ENCODE measurements around the gene CCDC18. TPM values are rescaled to one million over a fixed set of nuclear protein-coding genes. Genes with fewer than 3 reads are reported as not detected.
"Not testable (repeated sequence)": the region's sequence is repeated elsewhere in the genome, so short reads cannot be mapped to it uniquely, and the experiment has no call there.

CCDC18 gene
- total RNA-seq, 4 donors from 2014 or later, result under 0.01 to 16.3 (median 3.4) TPM

- no peaks in the 10 kb centered on the region for H3K27me3 ChIP-seq
- H3K4me3 ChIP-seq, result no peak overlapping the region
- intact Hi-C loops (cut with DNase I; ENCODE audit: low total_unique reads), result no loop called here
- TF ChIP-seq, protein P1, sequence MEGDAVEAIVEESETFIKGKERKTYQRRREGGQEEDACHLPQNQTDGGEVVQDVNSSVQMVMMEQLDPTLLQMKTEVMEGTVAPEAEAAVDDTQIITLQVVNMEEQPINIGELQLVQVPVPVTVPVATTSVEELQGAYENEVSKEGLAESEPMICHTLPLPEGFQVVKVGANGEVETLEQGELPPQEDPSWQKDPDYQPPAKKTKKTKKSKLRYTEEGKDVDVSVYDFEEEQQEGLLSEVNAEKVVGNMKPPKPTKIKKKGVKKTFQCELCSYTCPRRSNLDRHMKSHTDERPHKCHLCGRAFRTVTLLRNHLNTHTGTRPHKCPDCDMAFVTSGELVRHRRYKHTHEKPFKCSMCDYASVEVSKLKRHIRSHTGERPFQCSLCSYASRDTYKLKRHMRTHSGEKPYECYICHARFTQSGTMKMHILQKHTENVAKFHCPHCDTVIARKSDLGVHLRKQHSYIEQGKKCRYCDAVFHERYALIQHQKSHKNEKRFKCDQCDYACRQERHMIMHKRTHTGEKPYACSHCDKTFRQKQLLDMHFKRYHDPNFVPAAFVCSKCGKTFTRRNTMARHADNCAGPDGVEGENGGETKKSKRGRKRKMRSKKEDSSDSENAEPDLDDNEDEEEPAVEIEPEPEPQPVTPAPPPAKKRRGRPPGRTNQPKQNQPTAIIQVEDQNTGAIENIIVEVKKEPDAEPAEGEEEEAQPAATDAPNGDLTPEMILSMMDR (IDR thresholded peaks at IDR 0.05), result no peak
- no peak for TF ChIP-seq POLR2A (IDR thresholded peaks at IDR 0.05)
- no peaks in the 10 kb centered on the region for H3K9me3 ChIP-seq
- H3K36me3 ChIP-seq, result no peaks in the 10 kb centered on the region
- no peak for DNase-seq
- H3K4me1 ChIP-seq, result no peaks in the 10 kb centered on the region
- H3K27ac ChIP-seq, result no peak overlapping the region
Measured at GRCh38 chr1:93262645-93263044, 82.1 kb downstream of the CCDC18 start.

DNA sequence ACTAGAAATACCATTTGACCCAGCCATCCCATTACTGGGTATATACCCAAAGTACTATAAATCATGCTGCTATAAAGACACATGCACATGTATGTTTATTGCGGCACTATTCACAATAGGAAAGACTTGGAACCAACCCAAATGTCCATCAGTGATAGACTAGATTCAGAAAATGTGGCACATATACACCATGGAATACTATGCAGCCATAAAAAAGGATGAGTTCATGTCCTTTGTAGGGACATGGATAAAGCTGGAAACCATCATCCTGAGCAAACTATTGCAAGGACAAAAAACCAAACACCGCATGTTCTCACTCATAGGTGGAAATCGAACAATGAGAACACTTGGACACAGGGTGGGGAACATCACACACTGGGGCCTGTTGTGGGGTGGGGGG lies 88.4 kb downstream of the CCDC18 start:
- H3K4me1 ChIP-seq; DNase-seq; H3K4me3 ChIP-seq; H3K36me3 ChIP-seq; H3K27ac ChIP-seq; H3K27me3 ChIP-seq; intact Hi-C loops (cut with DNase I; ENCODE audit: low total_unique reads); H3K9me3 ChIP-seq: not testable (repeated sequence)

GRCh38 chr1:93275262-93275633 lies 94.7 kb downstream of the CCDC18 start:
- H3K27me3 ChIP-seq; H3K9me3 ChIP-seq; intact Hi-C loops (cut with DNase I; ENCODE audit: low total_unique reads); H3K36me3 ChIP-seq; H3K4me3 ChIP-seq; H3K27ac ChIP-seq; DNase-seq; H3K4me1 ChIP-seq: not testable (repeated sequence)

GRCh38 chr1:93275634-93276295 lies 95.2 kb downstream of the CCDC18 start:
- no peaks in the 10 kb centered on the region for H3K27me3 ChIP-seq
- H3K27ac ChIP-seq, result no peak overlapping the region
- H3K4me3 ChIP-seq, result no peak overlapping the region
- intact Hi-C loops (cut with DNase I; ENCODE audit: low total_unique reads), result no loop called here
- peaks cover 0 to 3% of the 10 kb centered on the region in 2 donors for H3K9me3 ChIP-seq
- H3K4me1 ChIP-seq, result no peaks in the 10 kb centered on the region
- no peak for TF ChIP-seq POLR2A (IDR thresholded peaks at IDR 0.05)
- TF ChIP-seq, protein P1 (IDR thresholded peaks at IDR 0.05), result no peak
- no peak for DNase-seq
- H3K36me3 ChIP-seq, result no peaks in the 10 kb centered on the region

- H3K4me1 ChIP-seq; H3K27ac ChIP-seq; H3K36me3 ChIP-seq; H3K9me3 ChIP-seq; H3K4me3 ChIP-seq; H3K27me3 ChIP-seq; intact Hi-C loops (cut with DNase I; ENCODE audit: low total_unique reads); DNase-seq: not testable (repeated sequence)
Measured at GRCh38 chr1:93277530-93277929, 97.0 kb downstream of the CCDC18 start.

GRCh38 chr1:93283496-93283895 lies 103.0 kb downstream of the CCDC18 start:
- Histone ChIP-seq H3K4me3 (no peak overlapping the region), H3K36me3 (no peaks in the 10 kb centered on the region), H3K27me3 (no peaks in the 10 kb centered on the region), H3K4me1 (no peaks in the 10 kb centered on the region), H3K27ac (no peak overlapping the region), H3K9me3 (peaks cover 0 to 3% of the 10 kb centered on the region in 2 donors)
- DNase-seq, result no peak
- TF ChIP-seq, protein P1 (IDR thresholded peaks at IDR 0.05), result no peak
- TF ChIP-seq POLR2A (IDR thresholded peaks at IDR 0.05), result no peak
- intact Hi-C loops (cut with DNase I; ENCODE audit: low total_unique reads), result no loop called here

GRCh38 chr1:93288558-93288957 lies 108.0 kb downstream of the CCDC18 start:
- no peak overlapping the region for H3K4me3 ChIP-seq
- H3K27ac ChIP-seq, result no peak overlapping the region
- DNase-seq, result no peak
- H3K36me3 ChIP-seq, result no peaks in the 10 kb centered on the region
- H3K9me3 ChIP-seq, result no peaks in the 10 kb centered on the region
- TF ChIP-seq, protein P1 (IDR thresholded peaks at IDR 0.05), result no peak
- no peak for TF ChIP-seq POLR2A (IDR thresholded peaks at IDR 0.05)
- intact Hi-C loops (cut with DNase I; ENCODE audit: low total_unique reads), result no loop called here
- no peaks in the 10 kb centered on the region for H3K4me1 ChIP-seq
- no peaks in the 10 kb centered on the region for H3K27me3 ChIP-seq

Data from uterus (tissue), 4 donors.